Colonic mucosa (tissue), 4 donors: ENCODE measurements around the gene PEX5L. TPM values are rescaled to one million over a fixed set of nuclear protein-coding genes. Genes with fewer than 3 reads are reported as not detected.

Experiments used
- DNase-seq: peaks from one replicate; pipeline ENCODE4 v3.0.0-alpha.2; 2020
- H3K27ac ChIP-seq: fragments of 200-600 bp; one replicate; pipeline ENCODE4 v1.8.0; 2021
- H3K27me3 ChIP-seq: fragments of 200-600 bp; one replicate; pipeline ENCODE4 v1.8.0; 2021
- H3K36me3 ChIP-seq: fragments of 200-600 bp; one replicate; pipeline ENCODE4 v1.8.0; 2021
- H3K4me1 ChIP-seq: fragments of 200-600 bp; one replicate; pipeline ENCODE4 v1.8.0; 2021; ENCODE audit warnings: mild to moderate bottlenecking
- H3K4me3 ChIP-seq: fragments of 200-600 bp; one replicate; pipeline ENCODE4 v1.8.0; 2021
- H3K9ac ChIP-seq, 2 donors: one replicate each; pipeline ENCODE4 v1.7.0; 2013; ENCODE audit warnings: control low read depth in 2 of 2, low read depth in 2 of 2, low read length in 2 of 2
- H3K9me3 ChIP-seq: fragments of 200-600 bp; one replicate; pipeline ENCODE4 v1.8.0; 2021
- CTCF ChIP-seq: fragments of 200-600 bp; IDR thresholded peaks from one replicate; pipeline ENCODE4 v1.8.0; 2022; ENCODE audit warnings: antibody characterized with exemption, mild to moderate bottlenecking
- intact Hi-C: fragments of 100-400 bp; cut with DNase I; formaldehyde crosslinking; loops from one replicate; pipeline ENCODE4 v1.14.1; 2022
- total RNA-seq, 2 donors: library from RNA; stranded (reverse); fragmentation: NEBNext Ultra II Directional in 1 of 2; extraction: Animal tissue kit (Norgen Biotek cat#: 25700) in 1 of 2; gene quantifications; one replicate each; pipeline ENCODE4 v1.2.1, GENCODE V29; 2021
- donor health status: healthy.
- donor health status: DM: no; HTN: no; CAD: no.
- donor health status: DM: no; HTN: no; CAD: no.

PEX5L gene
- total RNA-seq, 2 donors from 2014 or later, result not detected

DNA sequence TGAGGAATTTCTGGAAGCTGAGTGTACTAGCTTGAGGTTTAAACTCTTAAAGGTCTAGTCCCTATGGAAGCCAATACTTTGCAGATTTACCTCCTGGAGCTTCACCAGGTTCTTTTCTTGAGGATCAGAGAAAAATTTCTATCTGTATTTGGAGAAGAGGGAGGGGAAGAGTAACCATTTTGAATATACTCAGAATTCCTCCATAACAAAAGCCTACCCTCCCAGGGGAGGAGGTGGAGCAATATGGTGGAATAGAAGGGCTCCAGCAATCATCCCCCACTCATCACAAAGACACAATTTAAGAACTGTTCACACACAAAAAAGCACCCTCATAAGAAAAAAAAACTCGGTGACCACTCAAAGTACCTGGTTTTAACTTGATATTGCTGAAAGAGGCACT is 36.0 kb upstream of the PEX5L start:
- Histone ChIP-seq H3K27ac (no peak overlapping the region), H3K9me3 (no peaks in the 10 kb centered on the region), H3K9ac (no peak overlapping the region), H3K27me3 (no peaks in the 10 kb centered on the region), H3K36me3 (no peaks in the 10 kb centered on the region), H3K4me3 (no peak overlapping the region), H3K4me1 (no peaks in the 10 kb centered on the region)
- intact Hi-C loops, result no loop called here
- TF ChIP-seq CTCF, result no peak
- DNase-seq, result no peak

DNA sequence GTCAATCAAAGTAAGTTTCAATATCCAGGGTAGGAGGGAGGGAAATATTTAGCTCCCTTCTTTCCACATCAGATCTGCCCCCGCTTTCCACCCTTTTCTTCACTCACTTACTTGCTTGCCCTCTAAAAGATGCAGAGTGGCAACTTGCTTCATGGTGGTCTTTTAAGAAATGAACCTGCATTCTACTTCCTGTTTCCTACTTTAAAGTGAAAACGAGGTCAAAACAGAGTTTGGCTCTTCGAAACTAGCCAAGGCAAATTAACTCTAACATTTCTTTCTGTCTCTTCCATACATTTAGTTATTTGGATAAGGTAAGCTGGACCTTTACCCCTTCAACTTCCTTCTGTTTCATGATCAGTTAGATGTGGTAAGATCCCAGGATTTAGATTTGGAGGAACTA is 34.2 kb upstream of the PEX5L start:
- no peaks in the 10 kb centered on the region for H3K9me3 ChIP-seq
- intact Hi-C loops, result no loop called here

DNA sequence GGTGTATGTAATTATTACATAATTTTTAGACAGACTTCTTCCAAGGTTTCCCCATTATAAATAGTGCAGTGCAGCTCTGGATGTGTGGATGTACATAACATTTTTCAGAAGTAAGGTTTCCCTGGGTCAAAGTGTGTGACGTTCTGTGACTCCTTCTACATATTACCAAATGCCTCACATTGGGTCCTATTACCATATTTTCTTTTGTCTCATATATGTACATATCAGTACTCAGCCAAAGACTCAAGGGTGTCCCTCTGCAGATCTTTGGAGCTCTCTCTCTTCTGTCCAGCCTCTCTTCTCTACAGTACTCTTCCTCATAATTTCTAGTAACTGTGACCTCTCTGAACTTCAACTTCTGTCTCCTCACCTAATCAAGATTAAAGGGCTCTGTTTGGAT is 31.3 kb upstream of the PEX5L start:
- intact Hi-C loops, result no loop called here
- no peak overlapping the region for H3K27ac ChIP-seq
- no peaks in the 10 kb centered on the region for H3K27me3 ChIP-seq
- no peak for DNase-seq
- H3K9ac ChIP-seq, result no peak overlapping the region
- H3K4me3 ChIP-seq, result no peak overlapping the region
- TF ChIP-seq CTCF, result no peak
- no peaks in the 10 kb centered on the region for H3K4me1 ChIP-seq
- H3K36me3 ChIP-seq, result no peaks in the 10 kb centered on the region
- no peaks in the 10 kb centered on the region for H3K9me3 ChIP-seq

More for the DNA sequence above, 34.2 kb upstream of the PEX5L start:
- H3K27me3 ChIP-seq, result no peaks in the 10 kb centered on the region
- no peaks in the 10 kb centered on the region for H3K4me1 ChIP-seq
- H3K27ac ChIP-seq, result no peak overlapping the region
- no peaks in the 10 kb centered on the region for H3K36me3 ChIP-seq
- no peak overlapping the region for H3K4me3 ChIP-seq
- no peak overlapping the region for H3K9ac ChIP-seq
- no peak for DNase-seq
- no peak for TF ChIP-seq CTCF

- H3K36me3 ChIP-seq, result no peaks in the 10 kb centered on the region
- intact Hi-C loops, result no loop called here
- no peak overlapping the region for H3K9ac ChIP-seq
- no peaks in the 10 kb centered on the region for H3K4me1 ChIP-seq
- H3K9me3 ChIP-seq, result no peaks in the 10 kb centered on the region
- no peak for TF ChIP-seq CTCF
- no peak overlapping the region for H3K27ac ChIP-seq
- H3K4me3 ChIP-seq, result no peak overlapping the region
- DNase-seq, result no peak
- H3K27me3 ChIP-seq, result no peaks in the 10 kb centered on the region
These were observed 29.9 kb upstream of the PEX5L start for GRCh38 chr3:180066598-180066997.

GRCh38 chr3:180063783-180064182 is 27.0 kb upstream of the PEX5L start:
- Histone ChIP-seq H3K9me3 (no peaks in the 10 kb centered on the region), H3K27ac (no peak overlapping the region), H3K4me3 (no peak overlapping the region), H3K36me3 (no peaks in the 10 kb centered on the region), H3K9ac (no peak overlapping the region), H3K27me3 (no peaks in the 10 kb centered on the region), H3K4me1 (no peaks in the 10 kb centered on the region)
- intact Hi-C loops, result no loop called here
- TF ChIP-seq CTCF, result no peak
- no peak for DNase-seq

DNA sequence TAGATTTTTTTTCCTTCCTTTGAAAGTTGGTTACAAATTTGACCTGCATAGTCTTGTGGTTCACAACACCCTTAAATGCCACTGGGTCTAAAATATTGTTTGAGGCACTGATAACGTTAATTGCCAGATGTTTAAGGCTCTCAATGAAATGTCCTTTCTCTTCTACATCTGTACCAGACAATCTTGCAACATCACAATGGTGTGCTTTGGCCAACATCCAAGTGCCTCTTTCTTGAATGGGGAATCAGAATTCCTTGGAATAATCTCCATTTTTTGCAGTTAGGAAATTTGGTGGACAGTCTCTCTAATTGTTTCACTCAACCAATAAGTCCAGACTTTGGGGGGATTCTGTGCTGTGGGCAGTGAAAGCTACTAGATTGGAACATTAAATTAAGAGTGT is 26.0 kb upstream of the PEX5L start:
- no peak for DNase-seq
- Histone ChIP-seq H3K27me3 (no peaks in the 10 kb centered on the region), H3K4me1 (no peaks in the 10 kb centered on the region), H3K9ac (no peak overlapping the region), H3K27ac (no peak overlapping the region), H3K9me3 (no peaks in the 10 kb centered on the region), H3K4me3 (no peak overlapping the region), H3K36me3 (no peaks in the 10 kb centered on the region)
- no peak for TF ChIP-seq CTCF
- intact Hi-C loops, result no loop called here
